IPS-18c (cell line): ENCODE results near the gene WNK4.

Experiments used
- H3K4me3 ChIP-seq: 2 replicates; pipeline ENCODE4 v1.7.0; 2013; ENCODE audit warnings: low read depth, mild to moderate bottlenecking, low read length, moderate library complexity; ENCODE audit not compliant: insufficient read depth
- H3K9me3 ChIP-seq: one replicate; pipeline ENCODE4 v1.6.1; 2013; ENCODE audit warnings: mild to moderate bottlenecking, low read length, moderate library complexity; ENCODE audit not compliant: control insufficient read depth, insufficient read depth

WNK4 gene

GRCh38 chr17:42784811-42785592 lies 4.6 kb downstream of the WNK4 start:
- H3K9me3 ChIP-seq, result no peaks in the 10 kb centered on the region
- no peak overlapping the region for H3K4me3 ChIP-seq

- Histone ChIP-seq H3K9me3 (no peaks in the 10 kb centered on the region), H3K4me3 (no peak overlapping the region)
Measured at GRCh38 chr17:42787266-42787665, 6.9 kb downstream of the WNK4 start.

GRCh38 chr17:42791948-42792347 lies 11.5 kb downstream of the WNK4 start:
- no peaks in the 10 kb centered on the region for H3K9me3 ChIP-seq
- no peak overlapping the region for H3K4me3 ChIP-seq

- H3K4me3 ChIP-seq, result no peak overlapping the region
Measured at GRCh38 chr17:42792545-42792944, 12.1 kb downstream of the WNK4 start.

GRCh38 chr17:42795061-42795460 lies 14.7 kb downstream of the WNK4 start:
- H3K4me3 ChIP-seq, result no peak overlapping the region
- no peaks in the 10 kb centered on the region for H3K9me3 ChIP-seq

More at GRCh38 chr17:42792545-42792944, 12.1 kb downstream of the WNK4 start:
- no peaks in the 10 kb centered on the region for H3K9me3 ChIP-seq

GRCh38 chr17:42795465-42795864 lies 15.1 kb downstream of the WNK4 start:
- H3K4me3 ChIP-seq, result no peak overlapping the region
- no peaks in the 10 kb centered on the region for H3K9me3 ChIP-seq

- H3K9me3 ChIP-seq, result no peaks in the 10 kb centered on the region
- no peak overlapping the region for H3K4me3 ChIP-seq
Measured at GRCh38 chr17:42796066-42796758, 15.8 kb downstream of the WNK4 start.

- peak overlapping the region; percentile 98 for H3K4me3 ChIP-seq
- no peaks in the 10 kb centered on the region for H3K9me3 ChIP-seq
Measured at GRCh38 chr17:42797067-42798007, 16.9 kb downstream of the WNK4 start.

- Histone ChIP-seq H3K9me3 (no peaks in the 10 kb centered on the region), H3K4me3 (peak overlapping the region; percentile 98)
Measured at GRCh38 chr17:42798011-42798382, 17.6 kb downstream of the WNK4 start.

GRCh38 chr17:42798383-42799380 lies 18.3 kb downstream of the WNK4 start, which contains the start of the genes CNTD1 and COA3:
Gene CNTD1 (plus strand): TSS chr17:42798861. CDS start chr17:42799068, 207 bp downstream.
Gene COA3 (minus strand): TSS chr17:42798704. CDS start chr17:42798681, 23 bp downstream.
- Histone ChIP-seq H3K9me3 (no peaks in the 10 kb centered on the region), H3K4me3 (peak within 1 kb of the TSS; percentile 98)

- no peaks in the 10 kb centered on the region for H3K9me3 ChIP-seq
- H3K4me3 ChIP-seq, result no peak overlapping the region
Measured at GRCh38 chr17:42803074-42803883, 22.9 kb downstream of the WNK4 start.

GRCh38 chr17:42804918-42805367 lies 24.5 kb downstream of the WNK4 start:
- no peak overlapping the region for H3K4me3 ChIP-seq
- H3K9me3 ChIP-seq, result no peaks in the 10 kb centered on the region

GRCh38 chr17:42806249-42806648 lies 25.8 kb downstream of the WNK4 start:
- no peaks in the 10 kb centered on the region for H3K9me3 ChIP-seq
- no peak overlapping the region for H3K4me3 ChIP-seq

GRCh38 chr17:42809250-42809649 lies 28.8 kb downstream of the WNK4 start:
- Histone ChIP-seq H3K4me3 (no peak overlapping the region), H3K9me3 (no peaks in the 10 kb centered on the region)

GRCh38 chr17:42814633-42815399 lies 34.4 kb downstream of the WNK4 start:
- H3K9me3 ChIP-seq, result no peaks in the 10 kb centered on the region
- H3K4me3 ChIP-seq, result no peak overlapping the region
